Iris pigment epithelial cell (primary cell): Measurements from ENCODE around the gene PRPF40A.
"Not testable (repeated sequence)": the region's sequence is repeated elsewhere in the genome, so short reads cannot be mapped to it uniquely, and the experiment has no call there.

Experiments used
- DNase-seq: peaks from one replicate; pipeline ENCODE4 v3.0.0-alpha.2; 2011; ENCODE audit warnings: low read depth

Gene PRPF40A

GRCh38 chr2:152717228-152718075, at the start of gene PRPF40A:
Gene PRPF40A, minus strand, starts transcription at chr2:152717461. Its CDS starts 22 bp downstream, at chr2:152717439.
- peak; percentile 99 for DNase-seq

DNA sequence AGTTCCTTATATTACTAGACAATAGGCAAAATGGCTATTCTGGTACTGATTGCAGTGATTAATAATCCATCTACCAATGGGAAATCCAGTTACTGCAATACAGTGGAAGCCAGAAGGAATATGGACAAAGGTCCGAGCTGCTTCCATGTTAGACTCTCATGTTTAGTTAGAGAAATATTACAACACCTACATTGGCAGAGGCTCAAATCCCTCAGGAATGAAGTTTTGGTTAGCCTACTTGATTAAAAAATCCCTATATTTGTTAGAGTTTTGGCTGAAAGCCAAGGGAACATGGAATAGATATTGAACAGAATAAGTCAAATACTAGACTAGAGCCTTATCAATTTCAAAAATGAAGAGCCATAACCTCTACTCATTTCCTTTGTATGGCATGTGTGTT, 49.7 kb upstream of the PRPF40A start:
- DNase-seq: peak; percentile 63

GRCh38 chr2:152763651-152764050, 46.4 kb upstream of the PRPF40A start:
- DNase-seq: no peak

DNA sequence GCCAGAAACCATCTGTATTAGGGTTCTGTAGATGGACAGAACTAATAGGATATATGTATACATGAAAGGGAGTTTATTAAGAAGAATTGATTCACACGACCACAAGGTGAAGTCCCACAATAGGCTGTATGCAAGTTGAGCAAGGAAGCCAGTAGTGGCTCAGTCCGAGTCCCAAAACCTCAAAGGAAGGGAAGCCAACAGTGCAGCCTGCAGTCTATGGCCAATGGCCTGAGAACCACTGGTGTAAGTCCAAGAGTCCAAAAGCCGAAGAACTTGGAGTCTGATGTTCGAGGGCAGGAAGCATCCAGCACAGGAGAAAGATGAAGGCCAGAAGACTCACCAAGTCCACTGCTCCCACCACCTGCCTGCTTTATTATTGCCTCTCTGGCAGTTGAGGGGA, 45.9 kb upstream of the PRPF40A start:
- DNase-seq: not testable (repeated sequence)

DNA sequence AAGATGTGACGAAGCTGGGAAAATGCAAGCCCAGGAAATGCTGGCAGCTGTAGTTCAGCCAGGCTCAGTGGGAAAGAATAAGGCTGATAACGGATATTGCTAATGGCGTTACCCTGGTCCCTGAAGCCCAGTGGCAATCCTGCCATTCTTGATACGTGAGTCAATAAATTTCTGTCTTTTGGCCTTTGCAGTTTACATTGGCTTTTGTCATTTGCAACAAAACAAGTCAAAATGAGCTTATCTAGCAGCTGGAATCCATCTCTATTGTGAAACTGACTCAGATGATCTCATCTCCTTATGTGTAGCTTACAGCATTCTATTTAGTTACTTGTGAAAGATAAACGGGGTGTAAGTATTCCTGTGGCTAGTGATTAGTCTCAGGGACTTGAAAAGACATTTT, 44.9 kb upstream of the PRPF40A start:
- peak; percentile 95 for DNase-seq

DNA sequence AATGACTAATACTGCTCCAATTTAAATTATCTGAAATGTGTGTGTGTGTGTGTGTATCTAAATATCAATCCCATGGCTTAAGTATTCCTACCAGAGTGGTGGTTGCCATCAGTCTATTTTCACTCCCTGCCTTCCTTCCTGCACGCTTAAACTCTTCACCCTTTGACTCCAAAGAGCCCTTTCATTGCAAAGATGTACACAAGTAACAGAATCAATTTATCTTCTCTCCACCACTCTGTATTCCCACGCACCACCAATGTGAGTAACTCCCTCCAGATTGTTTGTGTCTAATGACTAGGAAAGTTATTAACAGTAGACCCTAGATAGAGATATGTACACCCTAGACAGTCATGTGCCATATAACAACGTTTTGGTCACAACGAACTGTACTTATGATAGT, 44.0 kb upstream of the PRPF40A start:
- DNase-seq: no peak

DNA sequence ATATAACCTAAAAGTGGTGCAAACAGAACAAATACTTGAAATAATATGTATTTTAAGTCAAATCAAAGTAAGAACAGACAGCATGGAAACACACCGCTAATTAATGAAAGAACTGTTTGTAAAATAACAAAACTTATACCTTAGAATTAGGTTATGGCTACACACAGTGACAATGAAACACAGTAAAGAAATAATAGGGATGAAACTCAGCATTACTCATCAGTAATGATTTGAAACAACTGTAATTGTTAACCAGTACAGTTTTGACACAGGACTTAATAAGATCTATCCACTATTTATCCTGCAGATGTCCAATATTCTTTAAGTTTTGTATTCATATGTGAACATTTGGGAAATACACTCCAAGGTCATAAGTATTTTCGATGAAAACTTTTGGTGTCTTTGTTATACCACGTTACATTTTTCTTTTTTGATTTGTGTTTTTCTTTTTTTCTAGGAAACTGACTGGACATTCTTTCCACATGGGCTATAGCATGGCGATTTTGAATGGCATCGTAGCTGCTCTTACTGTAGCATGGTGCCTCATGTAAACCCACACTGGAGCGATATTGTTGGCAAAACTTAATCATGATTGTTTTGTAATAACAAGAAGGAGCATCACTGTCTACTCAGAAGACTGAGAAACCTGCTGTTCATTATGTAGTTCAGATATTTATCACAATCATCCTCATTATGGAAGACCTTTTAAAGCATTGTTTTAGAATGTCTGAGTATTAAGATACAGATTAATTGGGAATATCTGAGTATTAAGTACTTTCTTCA, 42.2 kb upstream of the PRPF40A start:
- no peak for DNase-seq

DNA sequence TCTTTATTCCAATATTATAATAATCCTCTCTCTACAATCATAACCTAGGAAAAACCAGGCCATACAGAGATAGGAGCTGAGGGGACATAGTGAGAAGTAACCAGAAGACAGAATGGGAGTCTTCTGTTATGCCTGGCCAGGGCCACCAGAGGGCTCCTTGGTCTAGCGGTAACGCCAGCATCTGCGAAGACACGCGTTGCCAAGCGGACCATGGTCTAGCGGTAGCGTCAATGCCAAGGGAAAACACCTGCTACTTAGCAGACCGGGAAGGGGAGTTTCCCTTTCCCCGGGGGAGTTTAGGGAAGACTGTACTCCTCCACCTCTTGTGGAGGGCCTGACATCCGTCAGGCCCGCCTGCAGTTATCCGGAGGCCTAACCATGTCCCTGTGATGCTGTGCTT, 37.8 kb upstream of the PRPF40A start:
- DNase-seq: no peak

- peak; percentile 57 for DNase-seq
Observed at GRCh38 chr2:152747751-152748150, 30.5 kb upstream of the PRPF40A start.

- no peak for DNase-seq
Observed at GRCh38 chr2:152743002-152743401, 25.7 kb upstream of the PRPF40A start.

GRCh38 chr2:152740743-152741328, 23.6 kb upstream of the PRPF40A start:
- peak; percentile 71 for DNase-seq

DNA sequence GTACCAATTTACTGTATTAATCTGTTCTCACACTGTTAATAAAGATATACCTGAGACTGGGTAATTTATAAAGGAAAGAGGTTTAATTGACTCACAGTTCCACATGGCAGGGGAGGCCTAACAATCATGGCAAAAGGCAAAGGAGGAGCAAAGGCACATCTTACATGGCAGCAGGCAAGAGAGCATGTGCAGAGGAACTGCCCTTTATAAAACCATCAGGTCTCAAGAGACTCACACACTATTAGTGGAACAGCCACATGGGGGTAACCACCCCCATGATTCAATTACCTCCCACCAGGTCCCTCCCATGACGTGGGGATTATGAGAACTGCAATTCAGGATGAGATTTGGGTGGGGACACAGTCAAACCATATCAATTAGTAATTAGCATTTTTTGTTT, 22.4 kb upstream of the PRPF40A start:
- DNase-seq: not testable (repeated sequence)

DNA sequence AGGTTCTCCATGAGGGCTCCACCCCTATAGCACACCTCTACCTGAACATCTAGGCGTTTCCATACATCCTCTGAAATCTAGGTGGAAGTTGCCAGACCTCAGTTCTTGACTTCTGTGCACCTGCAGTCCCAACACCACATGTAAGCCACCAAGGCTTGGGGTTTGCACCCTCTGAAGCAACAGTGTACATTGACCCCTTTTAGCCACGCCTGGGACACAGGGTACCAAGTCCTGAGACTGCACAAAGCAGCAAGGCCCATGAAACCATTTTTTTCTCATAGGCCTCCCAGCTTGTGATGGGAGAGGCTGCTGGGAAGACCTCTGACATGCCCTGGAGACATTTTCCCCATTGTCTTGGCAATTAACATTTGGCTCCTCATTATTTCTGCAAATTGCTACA, 21.2 kb upstream of the PRPF40A start:
- no peak for DNase-seq

DNA sequence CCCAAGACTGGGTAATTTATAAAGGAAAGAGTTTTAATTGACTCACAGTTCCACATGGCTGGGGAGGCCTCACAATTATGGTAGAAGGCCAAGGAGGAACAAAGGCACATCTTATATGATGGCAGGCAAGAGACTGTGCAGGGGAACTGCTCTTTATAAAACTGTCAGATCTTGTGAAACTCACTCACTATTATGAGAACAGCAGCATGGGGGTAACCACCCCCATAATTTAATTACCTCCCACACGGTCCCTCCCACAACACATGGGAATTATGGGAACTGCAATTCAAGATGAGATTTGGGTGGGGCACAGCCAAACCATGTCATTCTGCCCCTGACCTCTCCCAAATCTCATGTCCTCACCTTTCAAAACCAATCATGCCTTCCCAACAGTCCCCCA, 20.2 kb upstream of the PRPF40A start:
- not testable (repeated sequence) for DNase-seq

DNA sequence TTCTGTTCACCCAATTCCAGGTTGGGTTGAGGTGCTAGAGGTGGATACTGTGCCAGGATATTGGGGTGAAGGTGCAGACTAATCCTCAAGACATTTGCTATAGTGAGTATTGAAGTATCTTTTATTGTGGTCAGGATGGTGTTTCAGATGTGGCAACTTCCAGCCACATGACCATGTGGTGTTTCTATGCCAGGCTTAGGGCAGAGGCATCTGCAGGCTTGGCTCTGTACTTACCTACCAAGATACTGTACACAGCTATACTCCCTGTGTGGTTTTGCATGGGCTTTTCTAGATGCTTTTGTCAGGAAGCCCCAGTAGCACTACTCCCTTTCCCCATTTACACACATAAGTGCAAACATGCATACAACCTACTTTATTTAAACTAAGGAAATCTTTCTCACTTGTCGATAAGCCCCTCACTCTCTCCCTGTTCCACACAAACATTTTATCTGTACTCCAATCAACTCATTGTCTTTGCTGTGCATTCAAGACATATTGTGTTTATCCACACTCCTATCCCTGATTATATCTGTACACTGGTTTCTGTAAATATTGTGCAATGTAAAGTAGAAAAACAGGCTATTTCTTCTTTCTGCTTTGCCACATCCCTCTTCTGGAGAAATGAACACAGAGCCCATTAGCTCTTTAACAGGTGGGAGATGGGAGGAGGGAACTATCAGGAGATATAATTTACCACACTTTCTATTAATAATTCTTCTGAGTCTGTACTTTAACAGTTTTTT, 13.5 kb upstream of the PRPF40A start:
- peak; percentile 70 for DNase-seq

GRCh38 chr2:152729844-152730243, 12.6 kb upstream of the PRPF40A start:
- no peak for DNase-seq

DNA sequence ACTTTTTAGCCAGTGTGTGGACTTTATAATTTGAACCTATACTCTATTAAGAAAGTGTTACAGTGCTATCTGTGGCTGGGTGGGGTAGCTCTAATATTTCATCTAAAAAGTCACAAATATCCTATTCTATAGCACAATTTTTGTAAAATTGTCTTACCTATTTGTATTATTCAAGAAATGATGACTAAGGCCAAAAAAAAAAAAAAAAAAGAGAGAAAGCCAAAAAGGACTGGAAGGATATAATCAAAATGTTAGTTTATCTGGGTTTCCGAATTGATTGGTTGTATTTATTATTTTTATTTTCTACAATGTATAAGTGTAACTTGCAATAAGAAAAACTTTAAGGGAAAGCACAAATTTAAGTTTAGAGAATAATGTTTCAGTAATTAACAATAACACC, 6.7 kb upstream of the PRPF40A start:
- DNase-seq: no peak

- DNase-seq: not testable (repeated sequence)
Observed at GRCh38 chr2:152722639-152723038, 5.4 kb upstream of the PRPF40A start.

GRCh38 chr2:152720794-152721193, 3.5 kb upstream of the PRPF40A start:
- no peak for DNase-seq

DNA sequence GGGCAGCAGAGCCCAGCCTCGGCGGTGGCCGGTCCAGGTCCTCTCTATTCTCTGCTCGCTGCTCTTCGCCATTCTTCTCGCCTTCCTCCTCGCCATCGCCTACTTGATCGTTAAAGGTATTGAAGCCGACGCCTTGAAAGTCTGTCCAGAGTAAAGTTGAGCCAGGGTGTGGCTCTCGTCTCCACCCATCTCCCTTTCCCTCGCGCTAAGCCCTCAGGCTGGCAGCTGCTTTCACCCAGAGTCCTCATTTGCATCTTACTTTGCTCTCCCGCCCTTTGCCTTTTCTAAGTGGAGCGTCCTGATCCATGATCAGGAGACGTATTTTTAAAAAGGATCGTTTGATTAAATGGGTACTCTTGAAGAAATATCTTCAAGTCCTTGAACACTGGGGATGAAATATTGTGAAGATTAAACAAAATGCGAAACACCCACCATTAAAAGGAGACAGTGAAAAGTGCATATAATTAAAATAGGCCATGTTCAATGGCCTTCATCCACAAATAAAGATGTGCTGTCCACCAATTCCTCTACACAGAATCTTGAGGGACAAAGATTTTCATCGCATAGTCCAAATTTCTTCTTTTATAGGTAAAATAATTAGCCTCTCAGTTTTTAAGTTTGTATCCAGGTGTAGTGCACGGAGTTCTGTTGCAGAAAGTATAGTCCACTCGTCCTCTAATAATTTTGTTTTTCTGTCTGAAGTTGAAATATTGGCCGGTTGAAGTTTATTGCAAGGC, 1.8 kb upstream of the PRPF40A start:
- DNase-seq: peak; percentile 29
